ENCODE measurements around the gene EIF4E3.

The EIF4E3 gene

DNA sequence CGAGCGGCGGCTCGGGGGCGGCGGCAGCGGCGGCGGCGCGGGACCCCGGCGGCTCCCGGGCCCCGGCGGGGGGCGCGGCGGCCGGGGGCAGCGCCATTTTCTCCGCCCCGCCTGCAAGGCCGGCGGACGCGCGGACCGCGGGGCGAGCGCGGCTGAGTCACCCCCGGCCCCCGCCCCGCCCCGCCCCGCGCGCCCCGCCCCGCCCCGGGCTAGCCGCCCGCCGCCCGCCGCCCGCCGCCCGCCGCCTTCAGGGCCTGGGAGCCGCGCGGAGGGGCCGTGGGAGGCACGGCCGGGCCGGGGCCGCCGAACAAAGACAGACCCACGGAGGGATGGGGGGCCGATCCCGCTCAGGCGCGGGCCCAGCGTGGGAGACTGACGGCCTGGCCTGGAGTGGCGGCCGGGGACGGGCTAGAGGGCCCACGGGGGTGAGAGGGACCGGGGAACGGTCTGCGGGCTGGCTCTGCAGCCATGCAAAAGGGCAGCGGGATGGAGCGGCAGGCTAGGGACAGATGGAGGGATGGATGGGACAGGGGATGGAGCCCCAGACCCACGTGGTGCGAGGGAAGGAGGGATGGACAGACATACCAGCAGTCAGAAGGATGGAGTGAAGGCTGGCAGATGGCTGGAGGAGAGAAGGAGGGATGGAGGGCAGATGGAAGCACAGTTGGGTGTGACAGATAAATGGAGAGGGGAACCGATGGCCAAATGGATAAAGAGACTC lies at the start of gene EIF4E3:
EIF4E3 (minus strand) TSS at position 132 of the 721 bp plus-strand sequence; CDS start at position 97, 35 bp downstream.
- Histone ChIP-seq H3K9ac (ENCODE audit: low read depth in 1 of 2, low read length in 2 of 2) (peak within 1 kb of the TSS; percentile 79 to 81), H3K4me1 (ENCODE audit: control insufficient read depth in 2 of 2, insufficient read depth in 2 of 2, low read length in 2 of 2) (peaks cover 6 to 23% of the 10 kb centered on the region in 2 donors), H3K4me3 (ENCODE audit: low read length in 2 of 2) (peak within 1 kb of the TSS; percentile 85 to 93), H3K36me3 (ENCODE audit: control insufficient read depth in 2 of 2, insufficient read depth in 2 of 2, low read length in 2 of 2) (no peaks in the 10 kb centered on the region), H3K9me3 (ENCODE audit: control insufficient read depth in 2 of 2, low read length in 2 of 2) (no peaks in the 10 kb centered on the region), H3K27me3 (ENCODE audit: control insufficient read depth in 2 of 2, insufficient read depth in 2 of 2, low read length in 2 of 2) (no peaks in the 10 kb centered on the region), H3K27ac (ENCODE audit: low read depth in 2 of 2, low read length in 2 of 2) (peak within 1 kb of the TSS; percentile 79 to 80)

DNA sequence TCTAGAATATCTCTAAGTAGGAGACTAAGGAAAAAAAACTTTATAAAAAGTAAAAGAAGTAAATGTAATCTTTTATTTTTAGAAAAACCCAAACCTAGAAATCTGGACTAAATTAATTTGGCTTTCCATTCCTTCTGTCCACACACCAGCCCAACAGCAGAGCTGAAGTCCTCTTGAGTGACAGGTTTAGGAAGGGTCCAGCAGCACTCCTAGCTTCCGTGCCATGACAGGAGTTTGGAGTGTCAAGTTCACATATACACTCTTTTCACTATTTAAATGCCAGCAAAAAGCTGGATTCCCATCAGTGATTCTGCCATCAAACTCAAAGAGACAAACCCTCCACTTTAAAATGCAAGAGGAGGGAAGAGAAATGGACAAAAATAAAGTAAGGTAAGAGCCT lies 46.7 kb upstream of the EIF4E3 start:
- Histone ChIP-seq H3K27ac (ENCODE audit: low read depth in 2 of 2, low read length in 2 of 2) (no peak overlapping the region), H3K4me1 (ENCODE audit: control insufficient read depth in 2 of 2, insufficient read depth in 2 of 2, low read length in 2 of 2) (no peaks in the 10 kb centered on the region), H3K36me3 (ENCODE audit: control insufficient read depth in 2 of 2, insufficient read depth in 2 of 2, low read length in 2 of 2) (no peaks in the 10 kb centered on the region), H3K4me3 (ENCODE audit: low read length in 2 of 2) (no peak overlapping the region), H3K9me3 (ENCODE audit: control insufficient read depth in 2 of 2, low read length in 2 of 2) (no peaks in the 10 kb centered on the region), H3K27me3 (ENCODE audit: control insufficient read depth in 2 of 2, insufficient read depth in 2 of 2, low read length in 2 of 2) (peaks cover 0 to 4% of the 10 kb centered on the region in 2 donors), H3K9ac (ENCODE audit: low read depth in 1 of 2, low read length in 2 of 2) (no peak overlapping the region)

DNA sequence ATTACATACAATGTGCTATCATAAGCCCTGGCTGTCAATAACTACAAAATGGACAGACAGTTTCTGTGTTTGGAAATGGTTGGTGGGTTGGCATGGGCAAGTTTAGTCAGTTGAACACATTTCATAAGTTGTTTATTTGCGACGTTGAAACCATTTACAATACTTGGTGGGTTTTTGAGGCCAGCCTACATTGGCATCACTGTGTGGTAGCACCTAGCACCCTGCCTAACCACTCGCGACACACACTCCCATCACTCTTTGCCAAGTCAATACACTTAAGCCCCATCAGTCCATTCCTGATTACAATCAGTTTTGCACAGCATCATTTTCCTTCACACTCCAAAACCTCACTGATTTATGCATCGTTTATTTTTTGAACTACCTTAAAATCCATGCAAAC lies 45.9 kb upstream of the EIF4E3 start:
- Histone ChIP-seq H3K4me3 (ENCODE audit: low read length in 2 of 2) (no peak overlapping the region), H3K27ac (ENCODE audit: low read depth in 2 of 2, low read length in 2 of 2) (no peak overlapping the region), H3K36me3 (ENCODE audit: control insufficient read depth in 2 of 2, insufficient read depth in 2 of 2, low read length in 2 of 2) (no peaks in the 10 kb centered on the region), H3K4me1 (ENCODE audit: control insufficient read depth in 2 of 2, insufficient read depth in 2 of 2, low read length in 2 of 2) (no peaks in the 10 kb centered on the region), H3K9ac (ENCODE audit: low read depth in 1 of 2, low read length in 2 of 2) (no peak overlapping the region), H3K27me3 (ENCODE audit: control insufficient read depth in 2 of 2, insufficient read depth in 2 of 2, low read length in 2 of 2) (peaks cover 0 to 4% of the 10 kb centered on the region in 2 donors), H3K9me3 (ENCODE audit: control insufficient read depth in 2 of 2, low read length in 2 of 2) (no peaks in the 10 kb centered on the region)

- H3K27ac ChIP-seq (ENCODE audit: low read depth in 2 of 2, low read length in 2 of 2): no peak overlapping the region
- H3K36me3 ChIP-seq (ENCODE audit: control insufficient read depth in 2 of 2, insufficient read depth in 2 of 2, low read length in 2 of 2): no peaks in the 10 kb centered on the region
- no peaks in the 10 kb centered on the region for H3K4me1 ChIP-seq (ENCODE audit: control insufficient read depth in 2 of 2, insufficient read depth in 2 of 2, low read length in 2 of 2)
- no peak overlapping the region for H3K4me3 ChIP-seq (ENCODE audit: low read length in 2 of 2)
- H3K9me3 ChIP-seq (ENCODE audit: control insufficient read depth in 2 of 2, low read length in 2 of 2): no peaks in the 10 kb centered on the region
- no peak overlapping the region for H3K9ac ChIP-seq (ENCODE audit: low read depth in 1 of 2, low read length in 2 of 2)
- peaks cover 2 to 5% of the 10 kb centered on the region in 2 donors for H3K27me3 ChIP-seq (ENCODE audit: control insufficient read depth in 2 of 2, insufficient read depth in 2 of 2, low read length in 2 of 2)
Measured at GRCh38 chr3:71763426-71763825, 38.2 kb upstream of the EIF4E3 start.

DNA sequence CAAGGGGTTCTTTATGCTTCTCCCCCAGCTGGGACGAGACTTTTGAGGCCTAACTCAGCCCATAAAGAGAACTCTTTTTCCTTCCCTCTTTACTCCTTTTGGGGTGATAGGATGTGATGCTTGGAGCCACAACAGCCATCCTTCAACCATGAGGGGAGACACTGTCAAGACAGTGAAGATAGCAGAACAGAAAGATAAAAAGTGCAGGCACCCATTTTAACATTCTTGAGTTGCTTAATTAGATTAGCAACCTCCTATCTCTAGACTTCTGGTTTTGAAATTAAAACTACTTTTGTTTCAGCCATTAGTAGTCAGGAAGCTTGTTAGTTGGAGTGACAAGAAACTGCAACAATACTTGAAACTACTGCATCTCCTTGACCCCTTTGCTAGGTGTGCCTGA lies 34.9 kb upstream of the EIF4E3 start:
- no peaks in the 10 kb centered on the region for H3K9me3 ChIP-seq (ENCODE audit: control insufficient read depth in 2 of 2, low read length in 2 of 2)
- H3K27me3 ChIP-seq (ENCODE audit: control insufficient read depth in 2 of 2, insufficient read depth in 2 of 2, low read length in 2 of 2): peaks cover 6% of the 10 kb centered on the region in 2 donors
- H3K4me1 ChIP-seq (ENCODE audit: control insufficient read depth in 2 of 2, insufficient read depth in 2 of 2, low read length in 2 of 2): no peaks in the 10 kb centered on the region
- H3K9ac ChIP-seq (ENCODE audit: low read depth in 1 of 2, low read length in 2 of 2): no peak overlapping the region
- no peak overlapping the region for H3K4me3 ChIP-seq (ENCODE audit: low read length in 2 of 2)
- no peaks in the 10 kb centered on the region for H3K36me3 ChIP-seq (ENCODE audit: control insufficient read depth in 2 of 2, insufficient read depth in 2 of 2, low read length in 2 of 2)
- H3K27ac ChIP-seq (ENCODE audit: low read depth in 2 of 2, low read length in 2 of 2): no peak overlapping the region

GRCh38 chr3:71759401-71759800 lies 34.2 kb upstream of the EIF4E3 start:
- peaks cover 8% of the 10 kb centered on the region in 2 donors for H3K27me3 ChIP-seq (ENCODE audit: control insufficient read depth in 2 of 2, insufficient read depth in 2 of 2, low read length in 2 of 2)

GRCh38 chr3:71758091-71758490 lies 32.9 kb upstream of the EIF4E3 start:
- H3K27ac ChIP-seq (ENCODE audit: low read depth in 2 of 2, low read length in 2 of 2): no peak overlapping the region
- H3K9me3 ChIP-seq (ENCODE audit: control insufficient read depth in 2 of 2, low read length in 2 of 2): no peaks in the 10 kb centered on the region
- H3K9ac ChIP-seq (ENCODE audit: low read depth in 1 of 2, low read length in 2 of 2): no peak overlapping the region
- H3K4me1 ChIP-seq (ENCODE audit: control insufficient read depth in 2 of 2, insufficient read depth in 2 of 2, low read length in 2 of 2): no peaks in the 10 kb centered on the region
- no peaks in the 10 kb centered on the region for H3K36me3 ChIP-seq (ENCODE audit: control insufficient read depth in 2 of 2, insufficient read depth in 2 of 2, low read length in 2 of 2)
- H3K4me3 ChIP-seq (ENCODE audit: low read length in 2 of 2): no peak overlapping the region
- peaks cover 8 to 9% of the 10 kb centered on the region in 2 donors for H3K27me3 ChIP-seq (ENCODE audit: control insufficient read depth in 2 of 2, insufficient read depth in 2 of 2, low read length in 2 of 2)

More at GRCh38 chr3:71759401-71759800, 34.2 kb upstream of the EIF4E3 start:
- H3K9me3 ChIP-seq (ENCODE audit: control insufficient read depth in 2 of 2, low read length in 2 of 2): no peaks in the 10 kb centered on the region
- no peak overlapping the region for H3K9ac ChIP-seq (ENCODE audit: low read depth in 1 of 2, low read length in 2 of 2)
- no peak overlapping the region for H3K4me3 ChIP-seq (ENCODE audit: low read length in 2 of 2)
- H3K27ac ChIP-seq (ENCODE audit: low read depth in 2 of 2, low read length in 2 of 2): no peak overlapping the region
- H3K36me3 ChIP-seq (ENCODE audit: control insufficient read depth in 2 of 2, insufficient read depth in 2 of 2, low read length in 2 of 2): no peaks in the 10 kb centered on the region
- H3K4me1 ChIP-seq (ENCODE audit: control insufficient read depth in 2 of 2, insufficient read depth in 2 of 2, low read length in 2 of 2): no peaks in the 10 kb centered on the region

DNA sequence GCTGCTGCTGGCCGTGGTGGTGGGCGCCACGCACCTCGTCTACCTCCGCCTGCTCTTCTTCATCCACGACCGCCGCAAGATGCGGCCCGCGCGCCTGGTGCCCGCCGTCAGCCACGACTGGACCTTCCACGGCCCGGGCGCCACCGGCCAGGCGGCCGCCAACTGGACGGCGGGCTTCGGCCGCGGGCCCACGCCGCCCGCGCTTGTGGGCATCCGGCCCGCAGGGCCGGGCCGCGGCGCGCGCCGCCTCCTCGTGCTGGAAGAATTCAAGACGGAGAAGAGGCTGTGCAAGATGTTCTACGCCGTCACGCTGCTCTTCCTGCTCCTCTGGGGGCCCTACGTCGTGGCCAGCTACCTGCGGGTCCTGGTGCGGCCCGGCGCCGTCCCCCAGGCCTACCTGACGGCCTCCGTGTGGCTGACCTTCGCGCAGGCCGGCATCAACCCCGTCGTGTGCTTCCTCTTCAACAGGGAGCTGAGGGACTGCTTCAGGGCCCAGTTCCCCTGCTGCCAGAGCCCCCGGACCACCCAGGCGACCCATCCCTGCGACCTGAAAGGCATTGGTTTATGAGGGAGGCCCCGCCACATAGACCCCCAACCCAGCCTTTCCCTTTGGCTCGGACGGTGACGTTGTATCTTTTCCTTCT lies 29.5 kb upstream of the EIF4E3 start:
- Histone ChIP-seq H3K27me3 (ENCODE audit: control insufficient read depth in 2 of 2, insufficient read depth in 2 of 2, low read length in 2 of 2) (peaks cover 12 to 22% of the 10 kb centered on the region in 2 donors), H3K4me1 (ENCODE audit: control insufficient read depth in 2 of 2, insufficient read depth in 2 of 2, low read length in 2 of 2) (no peaks in the 10 kb centered on the region), H3K4me3 (ENCODE audit: low read length in 2 of 2) (peak overlapping the region; percentile 7 to 64), H3K27ac (ENCODE audit: low read depth in 2 of 2, low read length in 2 of 2) (no peak overlapping the region), H3K36me3 (ENCODE audit: control insufficient read depth in 2 of 2, insufficient read depth in 2 of 2, low read length in 2 of 2) (no peaks in the 10 kb centered on the region), H3K9me3 (ENCODE audit: control insufficient read depth in 2 of 2, low read length in 2 of 2) (no peaks in the 10 kb centered on the region), H3K9ac (ENCODE audit: low read depth in 1 of 2, low read length in 2 of 2) (no peak overlapping the region)

- H3K4me1 ChIP-seq (ENCODE audit: control insufficient read depth in 2 of 2, insufficient read depth in 2 of 2, low read length in 2 of 2): no peaks in the 10 kb centered on the region
- H3K36me3 ChIP-seq (ENCODE audit: control insufficient read depth in 2 of 2, insufficient read depth in 2 of 2, low read length in 2 of 2): no peaks in the 10 kb centered on the region
- no peak within 1 kb of the TSS for H3K27ac ChIP-seq (ENCODE audit: low read depth in 2 of 2, low read length in 2 of 2)
- peak within 1 kb of the TSS; percentile 61 to 64 for H3K4me3 ChIP-seq (ENCODE audit: low read length in 2 of 2)
- peak within 1 kb of the TSS in 1 of 2 donors; percentile 7 for H3K9ac ChIP-seq (ENCODE audit: low read depth in 1 of 2, low read length in 2 of 2)
- peaks cover 12 to 22% of the 10 kb centered on the region in 2 donors for H3K27me3 ChIP-seq (ENCODE audit: control insufficient read depth in 2 of 2, insufficient read depth in 2 of 2, low read length in 2 of 2)
- no peaks in the 10 kb centered on the region for H3K9me3 ChIP-seq (ENCODE audit: control insufficient read depth in 2 of 2, low read length in 2 of 2)
Measured at GRCh38 chr3:71753701-71754609, 28.8 kb upstream of the EIF4E3 start, which contains the start of gene GPR27. TSS of gene GPR27 (plus strand) at chr3:71753855. CDS start at chr3:71754050, 195 bp downstream.
